Muscle layer of colon (tissue), 2 donors: ENCODE results near the gene GLI3.

Source experiments
- H3K27ac ChIP-seq: one replicate; pipeline ENCODE4 v1.7.0; 2013; ENCODE audit warnings: low read depth, mild to moderate bottlenecking, low read length, moderate library complexity
- H3K27me3 ChIP-seq, 2 donors: one replicate each; pipeline ENCODE4 v1.7.0; 2013; ENCODE audit warnings: low read length in 2 of 2, mild to moderate bottlenecking in 2 of 2; ENCODE audit not compliant: insufficient read depth in 2 of 2, control insufficient read depth in 1 of 2
- H3K36me3 ChIP-seq: one replicate; pipeline ENCODE4 v1.7.0; 2013; ENCODE audit warnings: mild to moderate bottlenecking, low read length; ENCODE audit not compliant: insufficient read depth
- H3K4me1 ChIP-seq: one replicate; pipeline ENCODE4 v1.7.0; 2013; ENCODE audit warnings: mild to moderate bottlenecking, low read length; ENCODE audit not compliant: insufficient read depth
- H3K4me3 ChIP-seq, 2 donors: one replicate each; pipeline ENCODE4 v1.7.0; 2013; ENCODE audit warnings: low read length in 2 of 2, low read depth in 1 of 2, mild to moderate bottlenecking in 1 of 2, moderate library complexity in 1 of 2
- H3K9ac ChIP-seq: one replicate; pipeline ENCODE4 v1.7.0; 2013; ENCODE audit warnings: low read length
- H3K9me3 ChIP-seq: one replicate; pipeline ENCODE4 v1.7.0; 2013; ENCODE audit warnings: mild to moderate bottlenecking, low read length
- donor health status: abdominal sarcoma.
- donor health status: Adenocarcinoma of cecum.

GLI3 gene

DNA sequence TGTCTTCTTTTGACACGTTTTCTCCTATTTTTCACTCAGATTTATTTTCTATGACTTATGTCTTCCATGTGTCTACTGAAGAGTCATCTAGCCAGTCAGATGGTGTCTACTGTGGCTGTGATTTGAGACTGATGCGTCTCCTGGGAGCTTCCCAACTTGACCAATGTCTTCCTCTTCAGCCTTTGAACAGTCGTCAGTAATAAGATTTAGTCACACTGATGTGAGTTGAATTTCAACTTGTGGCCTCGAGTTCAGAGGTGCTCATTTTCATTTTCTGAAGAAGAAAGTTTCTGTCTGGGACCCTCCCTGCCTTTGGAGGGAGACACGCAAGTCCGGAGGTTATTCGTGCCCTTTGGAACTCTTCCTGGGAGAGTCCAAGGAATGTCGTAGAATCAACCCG, 312.2 kb downstream of the GLI3 start:
- H3K27ac ChIP-seq, result no peak overlapping the region
- H3K9me3 ChIP-seq, result no peaks in the 10 kb centered on the region
- peaks cover 10% of the 10 kb centered on the region for H3K4me1 ChIP-seq
- no peaks in the 10 kb centered on the region for H3K27me3 ChIP-seq
- no peaks in the 10 kb centered on the region for H3K36me3 ChIP-seq
- no peak overlapping the region for H3K4me3 ChIP-seq
- no peak overlapping the region for H3K9ac ChIP-seq

GRCh38 chr7:41922373-41922772, 314.6 kb downstream of the GLI3 start:
- Histone ChIP-seq H3K36me3 (no peaks in the 10 kb centered on the region), H3K4me3 (no peak overlapping the region), H3K4me1 (peaks cover 10% of the 10 kb centered on the region), H3K9ac (no peak overlapping the region), H3K27me3 (no peaks in the 10 kb centered on the region), H3K27ac (no peak overlapping the region), H3K9me3 (no peaks in the 10 kb centered on the region)

GRCh38 chr7:41921453-41921981, 315.5 kb downstream of the GLI3 start:
- Histone ChIP-seq H3K4me3 (no peak overlapping the region), H3K27ac (no peak overlapping the region)

GRCh38 chr7:41918597-41918996, 318.4 kb downstream of the GLI3 start:
- Histone ChIP-seq H3K27me3 (no peaks in the 10 kb centered on the region), H3K36me3 (no peaks in the 10 kb centered on the region), H3K9ac (no peak overlapping the region), H3K4me3 (no peak overlapping the region), H3K27ac (no peak overlapping the region), H3K9me3 (no peaks in the 10 kb centered on the region), H3K4me1 (peaks cover 10% of the 10 kb centered on the region)

More at GRCh38 chr7:41921453-41921981, 315.5 kb downstream of the GLI3 start:
- Histone ChIP-seq H3K4me1 (peaks cover 10% of the 10 kb centered on the region), H3K9ac (no peak overlapping the region), H3K27me3 (no peaks in the 10 kb centered on the region), H3K36me3 (no peaks in the 10 kb centered on the region), H3K9me3 (no peaks in the 10 kb centered on the region)

GRCh38 chr7:41916450-41916927, 320.5 kb downstream of the GLI3 start:
- Histone ChIP-seq H3K4me1 (peaks cover 4% of the 10 kb centered on the region), H3K9me3 (no peaks in the 10 kb centered on the region), H3K36me3 (no peaks in the 10 kb centered on the region), H3K27ac (no peak overlapping the region), H3K9ac (no peak overlapping the region), H3K27me3 (no peaks in the 10 kb centered on the region), H3K4me3 (no peak overlapping the region)

DNA sequence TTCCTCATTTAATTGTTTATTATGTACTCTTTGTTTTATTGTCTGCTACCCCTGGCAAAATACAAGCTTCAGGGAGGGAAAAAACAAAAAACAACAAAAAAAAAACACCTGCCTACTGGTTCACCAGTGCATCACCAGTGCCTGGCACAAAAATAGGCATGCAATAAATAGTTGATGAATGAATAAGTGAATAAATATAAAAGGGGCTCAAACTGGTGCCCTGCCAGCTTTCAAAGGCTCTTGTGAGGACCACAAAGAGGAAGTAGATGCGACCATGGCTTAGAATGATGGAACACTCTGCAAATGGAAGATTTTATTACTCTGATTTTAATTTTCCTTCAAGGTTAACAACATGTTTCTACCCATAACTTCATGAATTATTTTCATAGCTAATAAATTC, 321.1 kb downstream of the GLI3 start:
- Histone ChIP-seq H3K27ac (no peak overlapping the region), H3K27me3 (no peaks in the 10 kb centered on the region), H3K9ac (no peak overlapping the region), H3K4me1 (no peaks in the 10 kb centered on the region), H3K4me3 (no peak overlapping the region), H3K9me3 (no peaks in the 10 kb centered on the region), H3K36me3 (no peaks in the 10 kb centered on the region)

DNA sequence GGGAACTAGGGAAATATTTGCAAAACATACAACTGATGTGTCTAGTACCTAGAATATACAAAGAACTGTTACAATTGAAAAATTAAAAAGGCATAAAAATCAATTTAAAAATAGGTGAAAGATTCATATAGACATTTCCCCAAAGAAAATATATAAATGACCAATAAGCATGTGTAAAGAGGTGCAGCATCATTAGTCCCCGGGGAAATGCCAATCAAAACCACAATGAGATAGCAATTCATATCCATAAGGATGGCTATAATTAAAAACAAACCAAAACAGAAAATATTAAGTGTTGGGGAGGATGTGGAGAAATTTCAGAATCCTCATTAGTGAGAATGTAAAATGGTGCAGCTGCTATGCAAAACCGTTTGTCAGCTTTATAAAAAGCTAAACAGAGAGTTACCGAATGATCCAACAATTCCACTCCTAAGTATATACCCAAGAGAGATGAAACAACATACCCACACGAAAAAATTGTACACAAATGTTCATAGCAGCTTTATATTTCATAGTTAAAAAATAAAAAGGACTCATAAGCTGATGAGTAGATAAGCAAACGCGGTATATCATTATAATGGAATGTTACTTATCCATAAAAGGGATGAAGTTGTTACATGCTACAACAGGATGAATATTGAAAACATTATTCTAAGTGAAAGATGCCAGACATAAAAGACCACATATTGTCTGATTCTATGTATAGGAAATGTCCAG, 324.0 kb downstream of the GLI3 start:
- H3K9me3 ChIP-seq, result no peaks in the 10 kb centered on the region
- no peak overlapping the region for H3K27ac ChIP-seq
- H3K9ac ChIP-seq, result no peak overlapping the region
- no peaks in the 10 kb centered on the region for H3K4me1 ChIP-seq
- no peak overlapping the region for H3K4me3 ChIP-seq
- no peaks in the 10 kb centered on the region for H3K36me3 ChIP-seq
- H3K27me3 ChIP-seq, result no peaks in the 10 kb centered on the region

DNA sequence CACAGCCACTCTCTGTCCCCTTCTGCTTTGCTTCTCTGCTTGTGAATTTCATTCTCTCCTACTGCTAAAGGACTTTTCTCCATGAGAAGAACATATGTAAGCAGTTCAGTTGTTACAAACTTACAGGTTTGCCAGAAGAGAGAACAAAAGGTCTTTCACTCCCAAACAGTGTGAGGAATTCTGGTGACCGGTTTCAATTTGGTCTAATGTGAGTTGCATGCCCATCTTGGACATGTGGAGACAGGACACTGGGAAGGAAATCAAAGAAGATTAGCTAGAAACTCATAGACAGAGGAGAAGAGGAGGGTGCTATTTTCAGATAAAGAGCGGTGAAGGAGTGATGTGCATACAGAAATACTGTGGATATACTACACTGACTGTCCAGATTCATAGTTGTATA, 324.6 kb downstream of the GLI3 start:
- Histone ChIP-seq H3K9ac (no peak overlapping the region), H3K27me3 (no peaks in the 10 kb centered on the region), H3K4me1 (no peaks in the 10 kb centered on the region), H3K36me3 (no peaks in the 10 kb centered on the region), H3K4me3 (no peak overlapping the region), H3K9me3 (no peaks in the 10 kb centered on the region), H3K27ac (no peak overlapping the region)

- no peak overlapping the region for H3K9ac ChIP-seq
- H3K4me1 ChIP-seq, result no peaks in the 10 kb centered on the region
- no peaks in the 10 kb centered on the region for H3K36me3 ChIP-seq
- no peak overlapping the region for H3K27ac ChIP-seq
- no peaks in the 10 kb centered on the region for H3K27me3 ChIP-seq
- no peak overlapping the region for H3K4me3 ChIP-seq
- H3K9me3 ChIP-seq, result no peaks in the 10 kb centered on the region
Observed at GRCh38 chr7:41911792-41912191, 325.2 kb downstream of the GLI3 start.
